Stimulated activated naive CD8-positive, alpha-beta T cell treated with anti-CD3 and anti-CD28 coated beads, Interleukin-15, amount 100 ng/mL, for 72 hours (primary cell): ENCODE data around the gene IQCN.

Experiments used
- ATAC-seq: fragments of 150-1000 bp; cut with Tn5 transposase; 2 replicates; pipeline ENCODE4 v1.10.0; 2021; ENCODE audit warnings: mild to moderate bottlenecking, moderate library complexity
- DNase-seq, 2 donors: peaks; one replicate each; pipeline ENCODE4 v3.0.0; 2021 to 2022
- H3K27ac Mint-ChIP-seq, 2 donors: one replicate each; pipeline ENCODE4 v1.8.0; 2022; ENCODE audit warnings: mild to moderate bottlenecking in 2 of 2, mixed read lengths in 2 of 2, moderate library complexity in 2 of 2
- H3K27me3 Mint-ChIP-seq: one replicate; pipeline ENCODE4 v1.8.0; 2022; ENCODE audit warnings: mixed read lengths
- H3K4me1 Mint-ChIP-seq: one replicate; pipeline ENCODE4 v1.8.0; 2022; ENCODE audit warnings: mild to moderate bottlenecking, mixed read lengths
- H3K4me3 Mint-ChIP-seq, 2 donors: one replicate each; pipeline ENCODE4 v1.8.0; 2022; ENCODE audit warnings: mild to moderate bottlenecking in 2 of 2, mixed read lengths in 2 of 2, moderate library complexity in 1 of 2
- H3K9me3 Mint-ChIP-seq, 2 donors: one replicate each; pipeline ENCODE4 v1.8.0; 2022; ENCODE audit warnings: mixed read lengths in 2 of 2

IQCN gene

GRCh38 chr19:18274219-18274780, at the start of gene IQCN:
Gene IQCN (minus strand): TSS chr19:18274452. CDS start chr19:18269478, 4,974 bp downstream.
- DNase-seq: peak in 1 of 2 donors; percentile 30
- H3K27me3 Mint-ChIP-seq: no peaks in the 10 kb centered on the region
- peak; percentile 53 for ATAC-seq
- peaks cover 43% of the 10 kb centered on the region for H3K4me1 Mint-ChIP-seq
- no peaks in the 10 kb centered on the region for H3K9me3 Mint-ChIP-seq
- H3K27ac Mint-ChIP-seq: peak within 1 kb of the TSS in 1 of 2 donors; percentile 82
- peak within 1 kb of the TSS in 1 of 2 donors; percentile 21 for H3K4me3 Mint-ChIP-seq

GRCh38 chr19:18322759-18323460, 48.7 kb upstream of the IQCN start, which contains the start of gene LSM4:
Gene LSM4 (minus strand): TSS chr19:18323076. CDS start chr19:18323020, 56 bp downstream.
- peak within 1 kb of the TSS; percentile 91 for H3K4me3 Mint-ChIP-seq
- ATAC-seq: peak; percentile 96
- peak within 1 kb of the TSS; percentile 92 to 96 for H3K27ac Mint-ChIP-seq
- no peaks in the 10 kb centered on the region for H3K27me3 Mint-ChIP-seq
- H3K9me3 Mint-ChIP-seq: no peaks in the 10 kb centered on the region
- peaks cover 55% of the 10 kb centered on the region for H3K4me1 Mint-ChIP-seq
- peak; percentile 99 to 100 for DNase-seq

DNA sequence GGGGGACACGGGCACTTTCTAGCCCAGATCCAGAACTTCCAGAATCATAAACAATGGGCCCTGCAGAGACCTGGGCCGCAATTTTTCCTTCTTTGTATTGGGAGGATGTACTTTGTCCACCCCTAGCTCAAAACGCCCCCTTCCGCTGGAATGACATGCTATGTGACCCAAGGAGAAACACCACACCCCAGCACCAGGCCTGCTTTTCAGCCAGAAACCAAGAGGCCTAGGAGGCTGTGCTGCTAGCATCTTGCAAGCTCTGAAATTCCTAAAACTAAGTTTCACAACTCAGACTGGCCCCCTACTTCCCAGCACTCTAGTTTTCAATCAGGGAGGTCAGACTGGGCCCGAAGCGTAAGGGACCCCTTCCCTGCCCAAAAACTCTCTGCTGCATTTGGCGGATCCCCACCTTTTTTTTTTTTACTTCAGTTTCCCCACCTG, 48.1 kb upstream of the IQCN start:
- DNase-seq (peak; percentile 39 to 56), ATAC-seq (peak; percentile 22)
- Mint-ChIP-seq H3K4me3 (peak overlapping the region; percentile 91), H3K27me3 (no peaks in the 10 kb centered on the region), H3K9me3 (no peaks in the 10 kb centered on the region), H3K27ac (peak overlapping the region; percentile 91 to 92), H3K4me1 (peaks cover 61% of the 10 kb centered on the region)

- no peaks in the 10 kb centered on the region for H3K27me3 Mint-ChIP-seq
- peaks cover 64% of the 10 kb centered on the region for H3K4me1 Mint-ChIP-seq
- H3K27ac Mint-ChIP-seq: peak overlapping the region; percentile 91 to 92
Observed at GRCh38 chr19:18321734-18322102, 47.5 kb upstream of the IQCN start.

DNA sequence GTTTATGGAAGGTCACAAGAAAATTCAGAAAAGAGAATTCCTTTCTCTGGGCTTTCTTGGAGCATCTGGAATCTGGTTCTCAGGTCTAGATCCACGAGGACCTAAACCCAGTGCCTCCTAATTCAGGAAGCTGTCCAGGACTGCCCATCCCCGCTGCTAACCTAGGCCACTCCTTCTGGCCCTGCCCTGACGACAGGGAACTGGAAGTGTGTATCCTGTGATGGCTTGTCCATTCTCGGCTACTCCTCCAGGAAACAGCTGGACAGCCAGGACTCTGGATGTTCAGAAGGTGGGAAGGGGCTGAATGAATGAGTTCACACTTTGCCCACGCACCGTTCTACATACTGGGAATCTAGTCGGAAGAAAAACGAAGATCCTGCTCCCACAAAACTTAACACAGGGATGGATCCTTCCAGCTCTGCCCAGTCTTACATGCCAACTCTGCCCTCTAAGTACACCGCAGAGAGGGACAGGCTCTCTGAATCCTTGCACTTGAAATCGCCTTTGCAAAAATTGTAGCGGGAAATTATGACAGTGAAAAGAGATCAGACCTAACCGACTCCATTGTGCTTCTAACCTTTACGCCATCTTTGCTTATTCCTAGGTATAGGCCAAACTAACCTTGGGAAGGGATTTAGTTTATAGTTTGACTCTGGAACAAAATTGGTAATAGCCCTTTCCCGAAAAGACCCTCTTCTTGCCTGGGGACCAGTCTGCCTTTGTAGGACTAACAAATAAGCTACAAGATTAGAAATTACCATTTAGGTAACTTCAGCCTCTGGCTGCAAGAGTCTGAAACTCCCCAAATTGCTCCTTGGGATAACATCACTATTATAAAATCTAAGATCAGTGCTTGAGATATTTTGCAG, 46.8 kb upstream of the IQCN start:
- ATAC-seq (no peak), DNase-seq (no peak)
- Mint-ChIP-seq H3K4me3 (peak overlapping the region; percentile 91), H3K27ac (peak overlapping the region; percentile 91 to 92), H3K27me3 (no peaks in the 10 kb centered on the region), H3K9me3 (no peaks in the 10 kb centered on the region), H3K4me1 (peaks cover 70% of the 10 kb centered on the region)

More at GRCh38 chr19:18321734-18322102, 47.5 kb upstream of the IQCN start:
- Mint-ChIP-seq H3K9me3 (no peaks in the 10 kb centered on the region), H3K4me3 (peak overlapping the region; percentile 91)
- ATAC-seq (no peak), DNase-seq (peak; percentile 25 to 54)

- DNase-seq (no peak), ATAC-seq (no peak)
- H3K27me3 Mint-ChIP-seq: no peaks in the 10 kb centered on the region
- peak overlapping the region; percentile 85 to 87 for H3K27ac Mint-ChIP-seq
- peak overlapping the region; percentile 72 to 87 for H3K4me3 Mint-ChIP-seq
- peaks cover 83% of the 10 kb centered on the region for H3K4me1 Mint-ChIP-seq
- no peaks in the 10 kb centered on the region for H3K9me3 Mint-ChIP-seq
Observed at GRCh38 chr19:18319591-18320135, 45.4 kb upstream of the IQCN start.

DNA sequence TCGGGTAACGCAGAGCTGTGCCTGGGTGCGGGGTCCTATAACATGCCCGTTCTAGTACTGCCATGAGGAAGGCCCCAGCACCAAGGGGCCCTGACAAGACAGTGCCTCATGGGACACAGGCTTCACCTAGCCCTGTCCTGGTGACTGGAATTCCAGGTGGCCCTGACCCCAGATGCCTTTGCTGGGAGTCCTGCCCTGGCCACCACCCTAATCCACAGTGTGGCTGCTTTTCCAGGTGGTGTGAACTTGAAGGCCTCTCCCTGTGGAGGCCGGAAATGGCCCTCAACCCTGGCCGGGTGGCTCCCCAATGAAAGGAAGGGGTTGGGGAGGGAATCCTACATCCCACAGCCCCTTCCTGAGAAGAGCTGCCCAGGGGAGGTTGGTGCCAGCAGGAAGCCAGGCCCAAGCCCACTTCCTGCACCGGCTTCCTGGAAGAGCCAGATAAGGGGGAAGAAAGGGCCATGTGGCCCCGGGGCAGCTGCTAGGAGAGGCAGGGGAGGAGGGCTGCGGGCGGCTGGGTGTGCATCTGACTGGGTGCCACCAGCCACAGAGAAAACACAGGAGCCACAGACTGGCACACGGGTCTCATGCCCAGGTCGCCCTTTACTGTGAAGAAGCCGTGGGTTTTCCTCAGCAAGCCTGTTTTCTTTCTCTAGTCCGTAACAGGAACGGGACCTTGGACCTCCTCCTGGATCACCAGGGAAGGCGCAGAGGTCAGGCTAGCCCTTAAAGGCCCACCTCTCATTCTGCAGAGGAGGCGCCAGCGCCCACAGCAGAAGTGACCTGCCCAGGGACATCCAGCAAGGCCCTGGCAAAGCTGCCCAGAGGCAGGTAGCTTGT, 43.9 kb upstream of the IQCN start:
- DNase-seq (peak; percentile 17 to 65), ATAC-seq (peak; percentile 77)
- no peaks in the 10 kb centered on the region for H3K9me3 Mint-ChIP-seq
- no peaks in the 10 kb centered on the region for H3K27me3 Mint-ChIP-seq
- peaks cover 71% of the 10 kb centered on the region for H3K4me1 Mint-ChIP-seq
- peak overlapping the region; percentile 87 to 88 for H3K4me3 Mint-ChIP-seq
- H3K27ac Mint-ChIP-seq: peak overlapping the region; percentile 86 to 95

- DNase-seq (no peak), ATAC-seq (no peak)
- Mint-ChIP-seq H3K27me3 (no peaks in the 10 kb centered on the region), H3K4me1 (peaks cover 75% of the 10 kb centered on the region), H3K4me3 (no peak overlapping the region), H3K27ac (no peak overlapping the region), H3K9me3 (no peaks in the 10 kb centered on the region)
Observed at GRCh38 chr19:18313398-18313797, 39.1 kb upstream of the IQCN start.

DNA sequence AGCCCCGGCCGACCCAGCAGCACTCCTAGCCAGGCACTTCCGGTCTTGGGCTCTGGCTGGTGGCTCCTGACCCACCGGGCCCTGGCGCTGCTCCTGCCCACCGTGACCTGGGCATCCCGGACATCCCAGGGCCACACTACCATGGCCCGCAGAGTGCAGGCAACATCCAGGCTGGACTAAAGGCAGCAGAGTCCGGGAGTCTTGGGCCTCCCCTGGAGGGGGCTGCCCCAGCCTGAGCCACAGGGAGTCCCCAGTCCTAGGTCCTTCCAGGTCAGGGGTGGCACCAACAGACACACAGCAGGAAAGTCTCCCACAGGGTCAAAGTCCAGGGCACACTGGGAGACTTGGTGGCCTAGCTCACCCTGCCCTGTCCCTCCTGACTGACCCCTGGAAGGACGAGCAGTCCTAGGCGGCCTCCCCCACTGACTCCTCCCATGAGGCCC, 37.9 kb upstream of the IQCN start:
- Mint-ChIP-seq H3K4me1 (peaks cover 75% of the 10 kb centered on the region), H3K27ac (no peak overlapping the region), H3K4me3 (no peak overlapping the region), H3K9me3 (peaks cover 0 to 5% of the 10 kb centered on the region in 2 donors), H3K27me3 (no peaks in the 10 kb centered on the region)
- ATAC-seq (no peak), DNase-seq (no peak)

DNA sequence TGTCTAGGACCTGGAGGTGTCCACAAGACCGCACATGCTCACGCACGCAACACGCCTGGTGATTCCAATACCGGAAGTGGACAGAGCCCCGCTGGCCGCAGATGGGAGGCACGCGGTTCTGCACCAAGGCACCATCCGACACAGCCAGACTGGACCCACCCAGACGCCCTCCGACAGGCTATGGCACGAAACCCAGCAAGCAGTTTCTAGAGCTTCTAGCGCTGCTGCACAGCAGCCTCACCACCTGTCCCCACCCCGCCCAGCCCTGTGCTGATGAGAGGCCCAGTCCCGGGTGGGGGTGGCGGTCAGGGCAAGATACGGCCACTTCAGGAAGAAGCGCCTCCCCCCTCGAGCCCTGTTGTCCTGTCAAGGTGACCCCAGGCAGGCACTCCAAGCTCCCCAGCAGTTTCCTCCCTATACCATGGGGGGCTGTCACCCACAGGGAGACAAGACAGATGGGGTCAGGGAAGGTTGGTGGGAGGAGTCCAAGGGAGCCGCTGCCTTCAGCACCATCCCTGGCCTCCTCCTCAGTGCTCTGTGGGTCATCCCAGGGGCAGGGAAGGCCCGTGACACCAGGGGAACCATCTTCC, 37.3 kb upstream of the IQCN start:
- H3K27me3 Mint-ChIP-seq: no peaks in the 10 kb centered on the region
- peak overlapping the region in 1 of 2 donors; percentile 27 for H3K27ac Mint-ChIP-seq
- no peak overlapping the region for H3K4me3 Mint-ChIP-seq
- no peak for DNase-seq
- ATAC-seq: no peak
- H3K4me1 Mint-ChIP-seq: peaks cover 79% of the 10 kb centered on the region
- H3K9me3 Mint-ChIP-seq: peaks cover 0 to 7% of the 10 kb centered on the region in 2 donors

- no peak overlapping the region for H3K4me3 Mint-ChIP-seq
- H3K9me3 Mint-ChIP-seq: peaks cover 0 to 7% of the 10 kb centered on the region in 2 donors
- ATAC-seq: no peak
Observed at GRCh38 chr19:18310966-18311365, 36.7 kb upstream of the IQCN start.

DNA sequence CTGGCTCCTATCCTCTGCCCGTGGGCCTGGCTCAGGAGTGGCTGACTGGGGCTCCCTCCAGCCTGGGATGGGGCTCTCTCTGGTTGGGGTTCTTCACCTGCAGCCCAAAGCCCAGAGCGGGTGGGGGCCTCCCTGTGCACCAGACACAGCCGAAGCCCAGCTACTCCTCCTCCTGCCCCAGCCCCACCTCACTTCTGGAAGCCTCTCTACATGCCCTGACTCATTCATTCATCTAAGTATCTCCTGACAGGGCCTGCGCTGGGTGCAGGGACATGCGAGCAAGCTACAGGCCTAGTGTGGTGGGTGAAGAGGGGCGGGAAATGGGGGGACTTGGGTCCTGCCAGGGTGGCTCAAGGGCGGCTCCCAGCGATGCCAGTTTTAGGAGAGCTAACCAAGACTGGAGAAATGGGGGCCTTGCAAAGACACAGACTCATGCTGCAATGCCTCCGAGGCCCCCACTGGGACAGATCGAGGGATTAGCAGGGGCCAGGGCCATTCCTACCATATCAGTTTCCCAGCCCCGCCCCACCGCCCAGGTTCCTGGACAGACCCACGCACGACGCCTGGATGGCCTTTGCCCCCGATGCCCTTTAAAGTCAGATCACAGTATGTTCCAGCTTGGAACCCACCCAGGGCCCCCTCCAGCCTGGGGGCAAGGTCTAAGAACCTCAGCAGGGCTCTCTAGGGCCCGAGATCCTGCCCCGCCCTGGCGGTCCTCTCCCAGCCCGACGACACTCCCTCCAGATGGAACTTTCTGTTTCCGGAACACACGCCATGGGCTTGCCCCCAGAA, 36.1 kb upstream of the IQCN start:
- peak overlapping the region; percentile 54 to 85 for H3K27ac Mint-ChIP-seq
- H3K27me3 Mint-ChIP-seq: no peaks in the 10 kb centered on the region
- H3K9me3 Mint-ChIP-seq: peaks cover 0 to 7% of the 10 kb centered on the region in 2 donors
- no peak for DNase-seq
- peak overlapping the region in 1 of 2 donors; percentile 26 for H3K4me3 Mint-ChIP-seq
- H3K4me1 Mint-ChIP-seq: peaks cover 79% of the 10 kb centered on the region
- no peak for ATAC-seq

More at GRCh38 chr19:18310966-18311365, 36.7 kb upstream of the IQCN start:
- DNase-seq: no peak
- no peaks in the 10 kb centered on the region for H3K27me3 Mint-ChIP-seq
- peaks cover 79% of the 10 kb centered on the region for H3K4me1 Mint-ChIP-seq
- peak overlapping the region; percentile 27 to 54 for H3K27ac Mint-ChIP-seq

- peaks cover 81% of the 10 kb centered on the region for H3K4me1 Mint-ChIP-seq
- no peaks in the 10 kb centered on the region for H3K27me3 Mint-ChIP-seq
- H3K27ac Mint-ChIP-seq: peak overlapping the region in 1 of 2 donors; percentile 19
- H3K9me3 Mint-ChIP-seq: peaks cover 0 to 7% of the 10 kb centered on the region in 2 donors
- ATAC-seq (no peak), DNase-seq (no peak)
- no peak overlapping the region for H3K4me3 Mint-ChIP-seq
Observed at GRCh38 chr19:18309525-18310064, 35.3 kb upstream of the IQCN start.
